RWPE1 (cell line): ENCODE measurements around the gene GKN2.

Experiments used
- CTCF ChIA-PET: fragments of 350-600 bp; sonication (Branson Sonifier 250); formaldehyde crosslinking; extraction: SDS; loops from one replicate; lab custom pipeline; 2021; lab: Yijun Ruan, JAX
- POLR2A ChIA-PET: fragments of 400-600 bp; formaldehyde crosslinking; extraction: SDS; loops from one replicate; lab custom pipeline; 2020; ENCODE audit warnings: antibody characterized with exemption; ENCODE audit not compliant: low non-redundant PET; lab: Yijun Ruan, JAX
- DNase-seq: peaks from one replicate; pipeline ENCODE4 v3.0.0; 2012; ENCODE audit warnings: low spot score
- H3K27ac ChIP-seq: fragments of 450-650 bp; 2 replicates; pipeline ENCODE4 v1.5.1; 2017
- TF ChIP-seq, protein P1 (sequence below): fragments of 450-650 bp; conservative IDR thresholded peaks from 2 replicates; pipeline ENCODE4 v1.5.1; 2017; ENCODE audit warnings: low read depth, mild to moderate bottlenecking

Gene GKN2

DNA sequence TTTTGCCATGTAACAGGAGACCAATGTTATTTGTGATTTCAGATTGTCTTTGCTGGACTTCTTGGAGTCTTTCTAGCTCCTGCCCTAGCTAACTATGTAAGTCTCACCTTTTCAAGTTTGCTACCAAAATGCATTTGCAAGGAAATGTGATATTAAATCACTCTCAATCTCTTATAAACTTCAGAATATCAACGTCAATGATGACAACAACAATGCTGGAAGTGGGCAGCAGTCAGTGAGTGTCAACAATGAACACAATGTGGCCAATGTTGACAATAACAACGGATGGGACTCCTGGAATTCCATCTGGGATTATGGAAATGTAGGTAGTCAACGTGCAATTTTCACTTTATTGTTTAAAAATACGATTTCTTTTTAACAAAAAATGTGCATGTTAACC, 24.8 kb upstream of the GKN2 start:
- POLR2A ChIA-PET = no interaction called here
- CTCF ChIA-PET = no interaction called here
- TF ChIP-seq, protein P1, sequence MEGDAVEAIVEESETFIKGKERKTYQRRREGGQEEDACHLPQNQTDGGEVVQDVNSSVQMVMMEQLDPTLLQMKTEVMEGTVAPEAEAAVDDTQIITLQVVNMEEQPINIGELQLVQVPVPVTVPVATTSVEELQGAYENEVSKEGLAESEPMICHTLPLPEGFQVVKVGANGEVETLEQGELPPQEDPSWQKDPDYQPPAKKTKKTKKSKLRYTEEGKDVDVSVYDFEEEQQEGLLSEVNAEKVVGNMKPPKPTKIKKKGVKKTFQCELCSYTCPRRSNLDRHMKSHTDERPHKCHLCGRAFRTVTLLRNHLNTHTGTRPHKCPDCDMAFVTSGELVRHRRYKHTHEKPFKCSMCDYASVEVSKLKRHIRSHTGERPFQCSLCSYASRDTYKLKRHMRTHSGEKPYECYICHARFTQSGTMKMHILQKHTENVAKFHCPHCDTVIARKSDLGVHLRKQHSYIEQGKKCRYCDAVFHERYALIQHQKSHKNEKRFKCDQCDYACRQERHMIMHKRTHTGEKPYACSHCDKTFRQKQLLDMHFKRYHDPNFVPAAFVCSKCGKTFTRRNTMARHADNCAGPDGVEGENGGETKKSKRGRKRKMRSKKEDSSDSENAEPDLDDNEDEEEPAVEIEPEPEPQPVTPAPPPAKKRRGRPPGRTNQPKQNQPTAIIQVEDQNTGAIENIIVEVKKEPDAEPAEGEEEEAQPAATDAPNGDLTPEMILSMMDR = no peak
- no peak overlapping the region for H3K27ac ChIP-seq
- no peak for DNase-seq

DNA sequence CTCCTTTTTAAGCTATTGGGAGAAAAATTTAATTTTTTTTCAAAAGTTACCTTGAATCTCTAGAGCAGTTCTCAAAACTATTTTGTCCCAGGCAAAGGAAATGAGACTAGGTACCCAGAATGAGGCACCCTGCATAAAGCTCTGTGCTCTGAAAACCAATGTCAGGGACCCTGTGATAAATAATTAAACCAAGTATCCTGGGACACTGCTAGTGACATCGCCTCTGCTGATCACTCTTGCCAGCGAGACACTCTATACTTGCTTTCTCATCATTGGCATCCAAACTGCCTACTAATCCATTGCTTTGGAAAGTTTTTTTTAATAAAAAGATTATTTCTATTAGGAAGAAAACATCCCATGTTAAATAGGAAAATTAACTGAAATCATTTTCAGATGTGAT, 23.2 kb upstream of the GKN2 start:
- TF ChIP-seq, protein P1 = no peak
- H3K27ac ChIP-seq = no peak overlapping the region
- ChIA-PET POLR2A (no interaction called here), CTCF (no interaction called here)
- DNase-seq = no peak

- CTCF ChIA-PET = interaction anchor here (0.6 kb wide), 1 partner anchor 66 kb away, joined by 5 read pairs; no protein-coding TSS in a partner anchor
- no peak for DNase-seq
- POLR2A ChIA-PET = no interaction called here
- TF ChIP-seq, protein P1 = no peak
- no peak overlapping the region for H3K27ac ChIP-seq
Measured at GRCh38 chr2:68974946-68975665, 22.4 kb upstream of the GKN2 start.

DNA sequence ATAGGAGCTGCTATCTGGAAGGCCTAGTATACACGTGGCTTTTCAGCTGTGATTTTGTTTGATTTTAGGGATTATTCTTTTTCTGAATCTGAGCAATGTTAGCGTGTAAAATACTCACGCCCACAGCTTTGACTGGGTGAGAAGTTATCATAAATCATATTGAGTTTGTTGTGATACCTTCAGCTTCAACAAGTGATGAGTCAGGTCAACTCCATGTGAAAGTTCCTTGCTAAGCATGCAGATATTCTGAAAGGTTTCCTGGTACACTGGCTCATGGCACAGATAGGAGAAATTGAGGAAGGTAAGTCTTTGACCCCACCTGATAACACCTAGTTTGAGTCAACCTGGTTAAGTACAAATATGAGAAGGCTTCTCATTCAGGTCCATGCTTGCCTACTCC, 21.6 kb upstream of the GKN2 start, which contains the start of gene GKN1:
Gene GKN1 (plus strand): TSS at position 386 of the 400 bp plus-strand sequence. CDS start 42 bp downstream, outside the sequence.
- ChIA-PET CTCF (interaction anchor here (0.6 to 1.8 kb wide), 2 partner anchors 49 to 692 kb away, joined by 3 to 4 read pairs; no protein-coding TSS in a partner anchor), POLR2A (no interaction called here)
- TF ChIP-seq, protein P1 = no peak
- no peak within 1 kb of the TSS for H3K27ac ChIP-seq
- no peak for DNase-seq

GRCh38 chr2:68971591-68972231, 19.0 kb upstream of the GKN2 start:
- ChIA-PET CTCF (no interaction called here), POLR2A (no interaction called here)
- TF ChIP-seq, protein P1 = no peak
- peak; percentile 54 for DNase-seq
- peak overlapping the region; percentile 42; the same call in 1 of the 2 replicates for H3K27ac ChIP-seq

- TF ChIP-seq, protein P1 = no peak
- no peak overlapping the region for H3K27ac ChIP-seq
- no peak for DNase-seq
- ChIA-PET CTCF (interaction anchor here (0.5 kb wide), 1 partner anchor 8 kb away, joined by 3 read pairs; no protein-coding TSS in a partner anchor), POLR2A (no interaction called here)
Measured at GRCh38 chr2:68970566-68971265, 18.0 kb upstream of the GKN2 start.
